Measurements from ENCODE around the gene AKNA.
"Not testable (repeated sequence)": the region's sequence is repeated elsewhere in the genome, so short reads cannot be mapped to it uniquely, and the experiment has no call there.

AKNA gene

DNA sequence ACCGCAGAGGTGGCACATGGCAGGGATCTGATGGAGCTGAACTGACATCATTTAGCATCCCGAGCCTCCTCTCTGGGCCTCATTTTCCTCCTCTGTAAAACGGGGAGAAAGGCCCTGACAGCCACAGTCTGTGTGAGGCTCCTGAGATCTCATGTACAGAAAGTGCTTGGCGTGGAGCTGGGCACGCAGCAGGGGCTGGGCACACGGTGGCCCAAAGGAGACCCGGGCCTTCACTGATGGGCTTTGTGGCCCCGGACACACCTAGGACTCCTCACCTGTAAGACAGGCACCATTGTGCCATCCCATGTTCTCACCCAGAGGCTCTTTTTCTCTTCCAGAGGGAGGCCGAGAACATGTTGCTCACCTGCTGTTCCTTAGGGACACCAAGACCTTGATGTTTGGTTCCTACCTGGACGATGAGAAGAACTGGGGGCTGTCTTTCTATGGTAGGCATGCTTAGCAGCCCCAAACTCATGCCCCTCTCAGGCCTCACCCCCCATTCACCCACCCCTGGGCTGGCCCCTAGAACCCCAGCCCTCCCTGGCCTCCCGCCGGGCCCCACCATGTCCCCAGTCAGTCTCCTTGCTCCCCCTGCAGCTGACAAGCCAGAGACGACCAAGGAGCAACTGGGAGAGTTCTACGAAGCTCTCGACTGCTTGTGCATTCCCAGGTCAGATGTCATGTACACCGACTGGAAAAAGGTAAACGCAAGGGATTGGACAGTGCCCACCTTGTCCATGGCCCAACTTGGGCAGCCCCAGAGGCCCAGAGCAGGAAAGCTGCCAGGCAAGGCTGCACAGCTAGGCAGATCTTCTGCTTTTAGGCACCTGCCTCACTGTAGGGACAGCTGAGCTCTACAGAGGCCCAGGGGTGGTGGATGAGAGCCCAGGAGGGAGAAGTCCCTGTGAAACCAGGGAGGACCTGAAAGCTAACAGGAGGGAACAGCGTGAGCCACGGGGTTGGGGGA lies 56.3 kb downstream of the AKNA start:
- DNase-seq (ENCODE audit: low spot score); H3K27ac ChIP-seq; CTCF ChIA-PET; POLR2A ChIA-PET (ENCODE audit: low non-redundant PET): not testable (repeated sequence)

DNA sequence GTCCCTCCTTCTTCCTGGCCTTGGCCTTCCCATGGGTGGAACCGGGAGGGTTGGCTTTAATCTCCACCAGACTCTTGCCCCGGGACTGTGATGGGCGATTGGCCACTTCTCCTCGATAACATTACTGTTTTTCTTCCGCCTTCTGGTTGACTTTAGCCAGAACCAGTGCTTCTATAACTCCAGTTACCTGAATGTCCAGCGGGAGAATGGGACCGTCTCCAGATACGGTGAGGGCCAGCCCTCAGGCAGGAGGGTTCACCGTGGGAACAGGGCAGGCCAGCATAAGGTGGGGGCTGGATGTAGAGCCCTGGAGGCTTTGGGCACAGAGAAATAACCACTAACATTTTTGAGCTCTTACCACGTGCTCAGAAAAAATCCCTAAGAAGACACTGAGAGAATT lies 57.1 kb downstream of the AKNA start:
- CTCF ChIA-PET: no interaction called here
- H3K27ac ChIP-seq: no peak overlapping the region
- POLR2A ChIA-PET (ENCODE audit: low non-redundant PET): no interaction called here
- DNase-seq (ENCODE audit: low spot score): no peak
- TF ChIP-seq, protein P1, sequence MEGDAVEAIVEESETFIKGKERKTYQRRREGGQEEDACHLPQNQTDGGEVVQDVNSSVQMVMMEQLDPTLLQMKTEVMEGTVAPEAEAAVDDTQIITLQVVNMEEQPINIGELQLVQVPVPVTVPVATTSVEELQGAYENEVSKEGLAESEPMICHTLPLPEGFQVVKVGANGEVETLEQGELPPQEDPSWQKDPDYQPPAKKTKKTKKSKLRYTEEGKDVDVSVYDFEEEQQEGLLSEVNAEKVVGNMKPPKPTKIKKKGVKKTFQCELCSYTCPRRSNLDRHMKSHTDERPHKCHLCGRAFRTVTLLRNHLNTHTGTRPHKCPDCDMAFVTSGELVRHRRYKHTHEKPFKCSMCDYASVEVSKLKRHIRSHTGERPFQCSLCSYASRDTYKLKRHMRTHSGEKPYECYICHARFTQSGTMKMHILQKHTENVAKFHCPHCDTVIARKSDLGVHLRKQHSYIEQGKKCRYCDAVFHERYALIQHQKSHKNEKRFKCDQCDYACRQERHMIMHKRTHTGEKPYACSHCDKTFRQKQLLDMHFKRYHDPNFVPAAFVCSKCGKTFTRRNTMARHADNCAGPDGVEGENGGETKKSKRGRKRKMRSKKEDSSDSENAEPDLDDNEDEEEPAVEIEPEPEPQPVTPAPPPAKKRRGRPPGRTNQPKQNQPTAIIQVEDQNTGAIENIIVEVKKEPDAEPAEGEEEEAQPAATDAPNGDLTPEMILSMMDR (conservative IDR thresholded peaks at IDR 0.05; ENCODE audit: low read depth): no peak

DNA sequence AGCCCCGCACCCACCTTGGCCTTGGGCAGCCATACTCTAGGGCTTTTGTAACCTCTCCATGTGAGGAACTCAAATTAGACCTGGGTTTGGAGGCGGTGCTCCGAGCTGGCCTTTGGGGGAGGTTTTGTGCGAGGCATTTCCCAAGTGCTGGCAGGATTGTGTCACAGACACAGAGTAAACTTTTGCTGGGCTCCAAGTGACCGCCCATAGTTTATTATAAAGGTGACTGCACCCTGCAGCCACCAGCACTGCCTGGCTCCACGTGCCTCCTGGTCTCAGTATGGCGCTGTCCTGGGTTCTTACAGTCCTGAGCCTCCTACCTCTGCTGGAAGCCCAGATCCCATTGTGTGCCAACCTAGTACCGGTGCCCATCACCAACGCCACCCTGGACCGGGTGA lies 58.2 kb downstream of the AKNA start, which contains the start of gene ORM2:
Gene ORM2, plus strand, starts transcription at position 245 of the 398 bp plus-strand sequence. Its CDS starts 36 bp downstream, at position 281.
- DNase-seq (ENCODE audit: low spot score); H3K27ac ChIP-seq; CTCF ChIA-PET; POLR2A ChIA-PET (ENCODE audit: low non-redundant PET): not testable (repeated sequence)

DNA sequence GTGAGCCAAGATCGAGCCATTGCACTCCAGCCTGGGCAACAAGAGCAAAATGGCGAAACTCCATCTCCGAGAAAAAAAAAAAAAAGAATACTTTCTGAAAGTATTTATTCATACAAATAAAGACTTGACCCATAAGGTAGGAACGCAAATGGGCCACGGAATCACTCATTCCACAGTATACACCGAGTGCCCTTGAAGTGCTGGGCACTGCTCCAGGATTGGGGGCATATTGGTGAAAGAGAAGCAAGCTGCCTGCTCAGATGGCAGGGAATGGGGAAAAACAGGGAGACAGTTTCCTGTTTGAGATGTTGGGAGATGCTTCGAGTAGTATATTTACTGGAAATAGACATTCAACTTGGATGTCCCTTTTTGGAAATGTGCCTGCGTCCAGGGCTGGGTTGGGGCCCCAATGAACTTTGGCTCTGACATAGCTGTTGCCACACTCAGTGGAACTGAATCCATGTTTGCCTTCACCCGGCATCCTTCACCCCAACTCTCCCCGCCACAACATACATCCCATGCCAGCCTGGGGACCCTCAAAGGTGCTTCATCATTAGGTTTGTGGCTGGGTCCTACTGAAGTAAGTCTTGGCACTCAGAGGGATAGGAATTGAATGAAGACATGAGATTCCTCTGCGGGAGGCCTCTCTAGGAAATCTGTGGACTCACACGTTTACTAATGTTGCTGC lies 58.7 kb downstream of the AKNA start:
- CTCF ChIA-PET; POLR2A ChIA-PET (ENCODE audit: low non-redundant PET); DNase-seq (ENCODE audit: low spot score); H3K27ac ChIP-seq: not testable (repeated sequence)

DNA sequence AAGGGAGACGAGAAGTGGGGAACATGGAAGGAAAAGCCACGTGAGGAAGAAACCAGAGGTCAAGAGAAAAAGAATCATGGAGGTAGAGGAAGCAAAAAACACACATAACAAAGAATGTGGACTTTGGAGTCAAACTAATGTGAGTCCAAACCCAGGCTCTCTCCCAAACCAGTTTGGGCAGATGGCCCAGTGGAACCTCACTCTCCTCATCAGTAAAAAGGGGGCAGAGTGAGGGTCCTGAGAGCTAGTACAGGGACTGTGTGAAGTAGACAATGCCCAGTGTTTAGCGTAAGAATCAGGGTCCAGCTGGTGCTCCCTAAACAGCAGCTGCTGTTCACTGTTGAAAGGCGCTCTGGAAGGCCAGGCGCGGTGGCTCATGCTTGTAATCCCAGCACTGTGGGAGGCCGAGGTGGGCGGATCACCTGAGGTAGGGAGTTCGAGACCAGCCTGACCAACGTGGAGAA lies 59.4 kb downstream of the AKNA start:
- H3K27ac ChIP-seq; DNase-seq (ENCODE audit: low spot score); CTCF ChIA-PET; POLR2A ChIA-PET (ENCODE audit: low non-redundant PET): not testable (repeated sequence)

DNA sequence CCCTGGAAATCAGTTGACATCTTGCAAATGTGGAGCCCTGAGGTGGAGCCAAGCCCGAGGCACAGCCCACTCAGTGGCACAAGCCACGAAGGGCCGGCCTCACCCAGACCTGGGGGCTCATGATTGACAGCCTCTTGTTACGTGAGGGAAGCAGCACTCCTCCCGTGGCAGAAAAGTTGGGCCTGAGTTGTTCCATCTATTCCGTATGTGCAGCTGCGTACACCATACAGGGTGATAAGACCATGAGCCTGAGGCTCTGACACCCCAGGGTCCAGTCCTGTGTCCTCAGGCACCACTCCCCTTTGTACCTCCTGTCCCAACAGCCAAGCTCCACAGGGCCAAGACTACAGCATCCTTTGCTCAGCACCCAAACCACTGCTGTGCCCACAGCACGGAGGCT lies 60.0 kb downstream of the AKNA start:
- POLR2A ChIA-PET (ENCODE audit: low non-redundant PET): no interaction called here
- H3K27ac ChIP-seq: no peak overlapping the region
- CTCF ChIA-PET: no interaction called here
- TF ChIP-seq, protein P1 (conservative IDR thresholded peaks at IDR 0.05; ENCODE audit: low read depth): no peak
- DNase-seq (ENCODE audit: low spot score): no peak

DNA sequence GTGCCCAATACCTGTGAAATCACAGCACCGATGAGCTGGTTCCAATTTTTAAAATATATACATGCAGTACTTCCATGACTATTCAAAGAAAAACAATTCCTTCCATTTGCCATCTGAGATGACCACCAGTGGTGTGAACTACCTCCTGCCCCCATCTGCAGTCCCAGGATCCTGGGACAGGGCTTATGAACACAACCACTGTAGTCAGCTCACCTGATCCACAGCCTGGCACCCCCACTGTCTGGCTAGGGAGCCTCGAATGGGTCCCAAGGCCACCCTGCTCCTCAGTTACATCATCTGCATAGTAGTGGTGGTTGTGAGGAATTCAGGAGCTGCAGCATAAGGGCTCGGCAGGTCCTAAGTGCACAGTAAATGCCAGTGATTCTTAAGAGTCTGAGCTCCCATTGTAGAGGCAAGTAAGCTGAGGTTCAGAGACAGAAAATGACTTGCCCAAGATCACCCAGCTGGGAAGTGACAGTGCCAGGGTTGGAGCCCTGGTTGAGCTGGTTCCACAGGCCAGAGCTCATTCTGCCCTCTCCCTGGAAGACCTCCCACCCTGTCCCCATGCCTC lies 62.0 kb downstream of the AKNA start:
- DNase-seq (ENCODE audit: low spot score); POLR2A ChIA-PET (ENCODE audit: low non-redundant PET); H3K27ac ChIP-seq: not testable (repeated sequence)
- CTCF ChIA-PET: interaction anchor here (0.6 kb wide), 1 partner anchor 206 kb away, joined by 4 read pairs; no protein-coding TSS in a partner anchor

DNA sequence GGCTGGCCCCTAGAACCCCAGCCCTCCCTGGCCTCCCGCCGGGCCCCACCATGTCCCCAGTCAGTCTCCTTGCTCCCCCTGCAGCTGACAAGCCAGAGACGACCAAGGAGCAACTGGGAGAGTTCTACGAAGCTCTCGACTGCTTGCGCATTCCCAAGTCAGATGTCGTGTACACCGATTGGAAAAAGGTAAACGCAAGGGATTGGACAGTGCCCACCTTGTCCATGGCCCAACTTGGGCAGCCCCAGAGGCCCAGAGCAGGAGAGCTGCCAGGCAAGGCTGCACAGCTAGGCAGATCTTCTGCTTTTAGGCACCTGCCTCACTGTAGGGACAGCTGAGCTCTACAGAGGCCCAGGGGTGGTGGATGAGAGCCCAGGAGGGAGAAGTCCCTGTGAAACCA lies 62.8 kb downstream of the AKNA start:
- DNase-seq (ENCODE audit: low spot score); CTCF ChIA-PET; H3K27ac ChIP-seq; POLR2A ChIA-PET (ENCODE audit: low non-redundant PET): not testable (repeated sequence)

DNA sequence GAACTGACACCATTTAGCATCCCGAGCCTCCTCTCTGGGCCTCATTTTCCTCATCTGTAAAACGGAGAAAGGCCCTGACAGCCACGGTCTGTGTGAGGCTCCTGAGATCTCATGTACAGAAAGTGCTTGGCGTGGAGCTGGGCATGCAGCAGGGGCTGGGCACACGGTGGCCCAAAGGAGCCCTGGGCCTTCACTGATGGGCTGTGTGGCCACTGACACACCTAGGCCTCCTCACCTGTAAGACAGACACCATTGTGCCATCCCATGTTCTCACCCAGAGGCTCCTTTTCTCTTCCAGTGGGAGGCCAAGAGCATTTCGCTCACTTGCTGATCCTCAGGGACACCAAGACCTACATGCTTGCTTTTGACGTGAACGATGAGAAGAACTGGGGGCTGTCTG lies 63.3 kb downstream of the AKNA start:
- no peak overlapping the region for H3K27ac ChIP-seq
- no peak for DNase-seq (ENCODE audit: low spot score)
- CTCF ChIA-PET: no interaction called here
- POLR2A ChIA-PET (ENCODE audit: low non-redundant PET): no interaction called here
- TF ChIP-seq, protein P1 (conservative IDR thresholded peaks at IDR 0.05; ENCODE audit: low read depth): no peak

DNA sequence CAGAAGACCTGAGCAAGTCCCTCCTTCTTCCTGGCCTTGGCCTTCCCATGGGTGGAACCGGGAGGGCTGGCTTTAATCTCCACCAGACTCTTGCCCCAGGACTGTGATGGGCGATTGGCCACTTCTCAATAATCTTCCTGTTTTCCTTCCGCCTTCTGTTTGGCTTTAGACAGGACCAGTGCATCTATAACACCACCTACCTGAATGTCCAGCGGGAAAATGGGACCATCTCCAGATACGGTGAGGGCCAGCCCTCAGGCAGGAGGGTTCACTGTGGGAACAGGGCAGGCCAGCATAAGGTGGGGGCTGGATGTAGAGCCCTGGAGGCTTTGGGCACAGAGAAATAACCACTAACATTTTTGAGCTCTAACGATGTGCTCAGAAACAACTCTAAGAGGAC lies 63.9 kb downstream of the AKNA start:
- DNase-seq (ENCODE audit: low spot score); POLR2A ChIA-PET (ENCODE audit: low non-redundant PET); CTCF ChIA-PET; H3K27ac ChIP-seq: not testable (repeated sequence)

DNA sequence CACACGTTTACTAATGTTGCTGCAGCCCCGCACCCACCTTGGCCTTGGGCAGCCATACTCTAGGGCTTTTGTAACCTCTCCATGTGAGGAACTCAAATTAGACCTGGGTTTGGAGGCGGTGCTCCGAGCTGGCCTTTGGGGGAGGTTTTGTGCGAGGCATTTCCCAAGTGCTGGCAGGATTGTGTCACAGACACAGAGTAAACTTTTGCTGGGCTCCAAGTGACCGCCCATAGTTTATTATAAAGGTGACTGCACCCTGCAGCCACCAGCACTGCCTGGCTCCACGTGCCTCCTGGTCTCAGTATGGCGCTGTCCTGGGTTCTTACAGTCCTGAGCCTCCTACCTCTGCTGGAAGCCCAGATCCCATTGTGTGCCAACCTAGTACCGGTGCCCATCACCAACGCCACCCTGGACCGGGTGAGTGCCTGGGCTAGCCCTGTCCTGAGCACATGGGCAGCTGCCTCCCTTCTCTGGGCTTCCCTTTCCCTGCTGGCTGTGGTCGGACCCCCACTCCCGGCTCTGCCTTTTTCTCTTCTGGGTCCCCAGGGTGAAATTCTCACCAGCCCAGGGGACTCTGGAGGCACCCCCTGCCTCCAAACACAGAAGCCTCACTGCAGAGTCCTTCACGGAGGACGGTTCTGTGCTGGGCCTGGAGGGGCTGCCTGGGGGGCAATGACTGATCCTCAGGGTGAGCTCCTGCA lies 64.8 kb downstream of the AKNA start, which contains the start of gene ORM1:
Gene ORM1, plus strand, starts transcription at position 268 of the 701 bp plus-strand sequence. Its CDS starts 36 bp downstream, at position 304.
- H3K27ac ChIP-seq; CTCF ChIA-PET; DNase-seq (ENCODE audit: low spot score); POLR2A ChIA-PET (ENCODE audit: low non-redundant PET): not testable (repeated sequence)

DNA sequence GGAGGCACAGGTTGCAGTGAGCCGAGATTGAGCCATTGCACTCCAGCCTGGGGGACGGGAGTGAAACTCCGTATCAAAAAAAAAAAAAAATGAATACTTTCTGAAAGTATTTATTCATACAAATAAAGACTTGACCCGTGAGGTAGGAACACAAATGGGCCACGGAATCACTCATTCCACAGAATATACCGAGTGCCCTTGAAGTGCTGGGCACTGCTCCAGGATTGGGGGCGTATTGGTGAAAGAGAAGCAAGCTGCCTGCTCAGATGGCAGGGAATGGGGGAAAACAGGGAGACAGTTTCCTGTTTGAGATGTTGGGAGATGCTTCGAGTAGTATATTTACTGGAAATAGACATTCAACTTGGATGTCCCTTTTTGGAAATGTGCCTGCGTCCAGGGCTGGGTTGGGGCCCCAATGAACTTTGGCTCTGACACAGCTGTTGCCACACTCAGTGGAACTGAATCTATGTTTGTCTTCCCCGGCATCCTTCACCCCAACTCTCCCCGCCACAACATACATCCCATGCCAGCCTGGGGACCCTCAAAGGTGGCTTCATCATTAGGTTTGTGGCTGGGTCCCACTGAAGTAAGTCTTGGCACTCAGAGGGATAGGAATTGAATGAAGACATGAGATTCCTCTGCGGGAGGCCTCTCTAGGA lies 65.5 kb downstream of the AKNA start:
- POLR2A ChIA-PET (ENCODE audit: low non-redundant PET); H3K27ac ChIP-seq; CTCF ChIA-PET; DNase-seq (ENCODE audit: low spot score): not testable (repeated sequence)

Data from RWPE1 (cell line).